Kidney epithelial cell (primary cell): Measurements from ENCODE around the gene YAF2. TPM values are rescaled to one million over a fixed set of nuclear protein-coding genes. Genes with fewer than 3 reads are reported as not detected.

Experiments used
- DNase-seq: peaks from one replicate; pipeline ENCODE4 v3.0.0-alpha.2; 2010; ENCODE audit warnings: low read depth
- H3K27me3 ChIP-seq: 2 replicates; pipeline ENCODE4 v1.6.0; 2011; ENCODE audit warnings: low read length; ENCODE audit not compliant: control insufficient read depth, insufficient read depth
- H3K36me3 ChIP-seq: 2 replicates; pipeline ENCODE4 v1.5.1; 2011; ENCODE audit warnings: low read length; ENCODE audit not compliant: control insufficient read depth, insufficient read depth
- H3K4me3 ChIP-seq: 2 replicates; pipeline ENCODE4 v1.5.1; 2011; ENCODE audit warnings: low read depth, mild to moderate bottlenecking, control low read depth, low read length
- total RNA-seq: library from RNA; depleted of rRNA; stranded (reverse); fragments of >200 nt; gene quantifications from 2 replicates; pipeline ENCODE4 v1.2.3, GENCODE V29; 2015
- TF ChIP-seq, protein P1 (sequence below): IDR thresholded peaks from 2 replicates; pipeline ENCODE4 v1.5.1; 2011; ENCODE audit warnings: mild to moderate bottlenecking, moderate library complexity, low read length, control low read depth, inconsistent platforms; ENCODE audit not compliant: insufficient read depth, poor library complexity, severe bottlenecking

Gene YAF2
- total RNA-seq, 1 donor from 2014 or later = 15.7 TPM

- no peaks in the 10 kb centered on the region for H3K36me3 ChIP-seq
- no peak overlapping the region for H3K4me3 ChIP-seq
- TF ChIP-seq, protein P1, sequence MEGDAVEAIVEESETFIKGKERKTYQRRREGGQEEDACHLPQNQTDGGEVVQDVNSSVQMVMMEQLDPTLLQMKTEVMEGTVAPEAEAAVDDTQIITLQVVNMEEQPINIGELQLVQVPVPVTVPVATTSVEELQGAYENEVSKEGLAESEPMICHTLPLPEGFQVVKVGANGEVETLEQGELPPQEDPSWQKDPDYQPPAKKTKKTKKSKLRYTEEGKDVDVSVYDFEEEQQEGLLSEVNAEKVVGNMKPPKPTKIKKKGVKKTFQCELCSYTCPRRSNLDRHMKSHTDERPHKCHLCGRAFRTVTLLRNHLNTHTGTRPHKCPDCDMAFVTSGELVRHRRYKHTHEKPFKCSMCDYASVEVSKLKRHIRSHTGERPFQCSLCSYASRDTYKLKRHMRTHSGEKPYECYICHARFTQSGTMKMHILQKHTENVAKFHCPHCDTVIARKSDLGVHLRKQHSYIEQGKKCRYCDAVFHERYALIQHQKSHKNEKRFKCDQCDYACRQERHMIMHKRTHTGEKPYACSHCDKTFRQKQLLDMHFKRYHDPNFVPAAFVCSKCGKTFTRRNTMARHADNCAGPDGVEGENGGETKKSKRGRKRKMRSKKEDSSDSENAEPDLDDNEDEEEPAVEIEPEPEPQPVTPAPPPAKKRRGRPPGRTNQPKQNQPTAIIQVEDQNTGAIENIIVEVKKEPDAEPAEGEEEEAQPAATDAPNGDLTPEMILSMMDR = no peak
- H3K27me3 ChIP-seq = no peaks in the 10 kb centered on the region
- no peak for DNase-seq
Measured at GRCh38 chr12:42240131-42240750, 2.2 kb upstream of the YAF2 start.

- DNase-seq = no peak
- peak overlapping the region; percentile 91 for H3K4me3 ChIP-seq
- TF ChIP-seq, protein P1 = no peak
- H3K36me3 ChIP-seq = no peaks in the 10 kb centered on the region
- no peaks in the 10 kb centered on the region for H3K27me3 ChIP-seq
Measured at GRCh38 chr12:42237853-42238239, 202 bp downstream of the YAF2 start.

- Histone ChIP-seq H3K36me3 (no peaks in the 10 kb centered on the region), H3K4me3 (peak overlapping the region; percentile 91), H3K27me3 (no peaks in the 10 kb centered on the region)
- TF ChIP-seq, protein P1 = peak; percentile 52
- DNase-seq = peak; percentile 49
Measured at GRCh38 chr12:42237052-42237852, 796 bp downstream of the YAF2 start.

DNA sequence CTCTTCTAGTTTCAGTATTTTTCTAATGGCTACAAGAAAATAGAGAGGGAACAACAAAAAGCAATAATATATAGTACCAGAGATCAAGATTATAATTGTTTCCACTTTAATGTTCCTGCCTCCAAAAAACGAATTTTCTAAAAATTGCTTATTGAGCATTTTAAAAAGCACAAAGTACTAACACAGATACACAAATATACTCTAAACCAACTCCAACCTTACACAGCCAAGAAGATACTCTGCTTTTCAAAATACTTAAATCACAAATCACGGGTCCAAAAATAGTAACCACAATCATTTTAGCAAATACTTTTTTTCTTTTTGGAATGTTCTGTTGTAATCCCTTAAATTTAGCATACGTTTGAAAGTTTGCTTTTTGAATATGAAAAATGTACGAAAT, 2.0 kb downstream of the YAF2 start:
- Histone ChIP-seq H3K27me3 (no peaks in the 10 kb centered on the region), H3K4me3 (no peak overlapping the region), H3K36me3 (no peaks in the 10 kb centered on the region)
- TF ChIP-seq, protein P1 = no peak
- DNase-seq = no peak

- TF ChIP-seq, protein P1 = no peak
- no peaks in the 10 kb centered on the region for H3K36me3 ChIP-seq
- DNase-seq = no peak
Measured at GRCh38 chr12:42235426-42235825, 2.6 kb downstream of the YAF2 start.

More at GRCh38 chr12:42235426-42235825, 2.6 kb downstream of the YAF2 start:
- Histone ChIP-seq H3K27me3 (no peaks in the 10 kb centered on the region), H3K4me3 (no peak overlapping the region)
